CD4-positive, alpha-beta T cell treated with Interleukin-21 for 1 hour (primary cell): ENCODE data around the gene FTO.

ENCODE experiments used
- DNase-seq: peaks from one replicate; pipeline ENCODE4 v3.0.0-alpha.2; 2020

Gene FTO

DNA sequence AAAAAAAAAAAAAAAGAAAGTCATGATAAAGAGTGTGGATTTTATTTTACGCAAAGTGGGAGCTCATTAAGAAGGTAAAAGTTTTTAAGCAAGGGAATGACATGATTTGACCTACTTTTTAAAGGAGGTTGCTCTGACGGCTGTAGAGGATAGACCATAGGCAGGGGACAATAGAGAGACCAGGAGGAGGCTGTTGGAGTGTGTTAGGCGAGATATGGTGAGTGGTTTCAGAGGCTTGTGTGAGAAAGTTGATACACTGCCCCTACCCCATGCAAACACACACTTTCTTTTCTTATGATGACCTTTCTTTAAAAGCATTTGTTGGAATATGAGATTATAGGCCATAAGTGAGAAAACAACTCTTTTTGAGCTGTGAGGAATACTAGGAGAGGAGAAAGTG, 82.0 kb downstream of the FTO start:
- no peak for DNase-seq

DNA sequence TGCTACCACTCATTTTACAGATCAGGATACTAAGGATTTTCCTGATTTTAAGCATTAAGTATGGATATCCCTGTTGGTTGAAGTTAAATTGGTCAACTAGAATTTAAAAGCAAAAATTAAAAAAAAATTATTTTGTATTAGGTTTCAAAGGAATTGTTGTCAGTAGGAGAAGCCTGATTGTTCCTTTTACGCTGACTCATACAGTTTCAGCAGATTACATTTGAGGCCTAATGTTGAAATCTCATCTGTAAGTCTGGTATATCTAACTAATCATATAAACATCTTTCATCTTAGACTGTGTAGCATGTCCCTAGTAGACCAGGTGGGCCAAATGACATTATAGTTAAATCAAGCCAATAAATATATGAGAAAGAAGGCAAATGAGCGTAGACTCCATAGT, 83.5 kb downstream of the FTO start:
- no peak for DNase-seq

DNA sequence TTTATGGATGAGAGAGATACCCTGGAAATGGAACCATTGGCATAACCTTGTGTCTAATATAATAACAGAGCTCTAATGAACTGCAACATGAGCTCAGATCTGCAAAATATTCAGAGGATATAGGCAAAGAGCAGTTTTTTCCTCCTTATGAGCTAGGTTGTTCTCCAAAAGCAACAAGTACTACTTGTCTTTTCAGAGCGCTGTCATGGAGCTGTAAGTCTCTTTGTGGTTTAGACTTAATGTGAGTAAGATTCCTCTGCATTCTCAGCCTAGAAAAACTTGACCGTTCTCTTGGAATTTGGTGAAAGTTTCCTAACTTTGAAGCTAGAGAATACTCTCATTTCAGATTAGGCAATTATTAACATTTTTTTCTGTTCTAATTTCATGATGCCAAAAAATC, 85.2 kb downstream of the FTO start:
- no peak for DNase-seq

DNA sequence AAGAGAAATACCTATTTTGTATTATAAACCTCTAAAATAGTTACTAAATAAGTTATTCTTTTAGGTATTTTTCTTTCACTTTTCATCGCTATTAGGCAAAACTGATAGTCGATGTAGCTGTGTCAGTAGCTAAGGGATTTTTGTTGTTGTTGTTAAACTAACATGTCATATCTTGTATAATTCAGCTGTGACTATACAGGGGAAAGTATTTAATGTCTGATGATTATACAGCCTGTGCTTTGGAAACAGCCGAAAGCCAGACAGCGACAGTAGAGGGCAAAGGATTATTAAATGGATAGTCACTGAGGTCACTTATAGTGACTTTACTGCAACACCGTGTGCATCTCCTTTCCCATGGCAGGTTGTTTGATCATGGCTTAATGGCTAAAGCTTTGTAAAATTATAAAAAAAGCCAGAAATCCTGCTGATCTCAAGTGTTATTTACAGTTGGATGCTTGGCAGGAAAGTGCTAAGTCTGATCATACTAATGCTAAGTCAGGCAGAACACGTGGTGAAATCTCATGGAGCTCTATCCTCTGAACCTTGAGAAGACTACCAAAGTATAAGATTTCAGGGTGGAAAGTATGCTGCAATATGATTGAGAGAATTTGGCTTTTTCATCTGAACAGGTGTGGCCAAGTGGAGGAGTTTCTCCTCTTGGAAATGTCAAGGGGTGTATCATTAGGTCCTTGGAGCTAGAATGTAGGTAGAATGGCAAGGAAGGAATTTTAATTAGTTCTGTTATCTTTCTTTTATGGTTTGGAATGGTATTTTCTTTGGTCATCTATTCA, 88.4 kb downstream of the FTO start:
- no peak for DNase-seq

DNA sequence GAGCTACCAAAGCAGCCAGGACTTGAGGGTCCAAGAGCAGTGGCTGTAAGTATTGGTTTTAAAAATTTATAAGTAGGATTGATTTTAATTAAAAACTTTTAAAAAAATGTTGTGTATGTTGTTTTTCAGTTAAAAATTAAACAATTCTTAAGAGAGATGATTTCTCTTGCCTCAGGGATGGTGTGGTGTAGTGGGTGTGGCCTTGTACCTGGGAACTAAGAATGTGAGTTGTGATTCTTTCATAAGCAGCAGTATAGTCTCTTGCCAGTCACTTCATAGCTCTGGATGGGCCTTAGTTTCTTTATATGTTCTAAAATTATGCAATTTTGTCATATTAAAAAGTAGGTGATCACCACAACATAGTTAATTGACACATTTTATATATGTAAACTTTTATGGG, 99.5 kb downstream of the FTO start:
- DNase-seq, result no peak

DNA sequence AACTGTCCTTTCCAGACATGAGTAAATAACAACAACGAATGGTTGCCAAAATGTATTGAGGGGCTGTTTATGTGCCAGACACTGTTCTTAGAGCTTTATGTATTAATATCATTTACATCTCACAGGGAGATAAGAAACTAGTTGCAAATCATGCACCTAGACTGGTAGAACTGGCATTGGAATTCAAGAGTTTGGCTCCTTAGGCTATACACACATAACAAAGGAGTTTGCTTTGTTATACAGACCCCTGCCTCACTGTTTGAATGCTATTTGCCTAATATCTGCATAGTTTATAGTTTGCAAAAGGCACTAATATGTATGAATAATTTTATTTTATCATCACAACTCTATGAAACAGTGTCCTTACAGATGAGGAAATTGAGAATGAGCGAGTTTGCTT, 100.0 kb downstream of the FTO start:
- DNase-seq, result no peak

DNA sequence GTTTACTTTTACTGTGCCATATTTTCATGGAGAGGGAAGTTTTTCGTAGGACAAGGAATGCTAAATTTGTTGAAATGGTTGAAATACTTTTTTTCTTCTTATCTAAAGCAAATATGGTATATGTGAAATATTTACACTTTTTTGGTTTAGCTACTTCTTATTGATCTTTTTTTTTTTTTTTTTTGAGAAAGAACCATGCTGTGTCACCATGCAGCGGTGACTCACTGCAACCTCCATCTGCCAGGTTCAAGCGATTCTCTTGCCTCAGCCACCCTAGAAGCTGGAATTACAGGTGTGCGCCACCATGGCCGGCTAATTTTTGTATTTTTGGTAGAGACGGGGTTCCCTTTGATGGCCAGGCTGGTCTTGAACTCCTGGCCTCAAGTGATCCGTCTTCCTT, 100.5 kb downstream of the FTO start:
- no peak for DNase-seq

DNA sequence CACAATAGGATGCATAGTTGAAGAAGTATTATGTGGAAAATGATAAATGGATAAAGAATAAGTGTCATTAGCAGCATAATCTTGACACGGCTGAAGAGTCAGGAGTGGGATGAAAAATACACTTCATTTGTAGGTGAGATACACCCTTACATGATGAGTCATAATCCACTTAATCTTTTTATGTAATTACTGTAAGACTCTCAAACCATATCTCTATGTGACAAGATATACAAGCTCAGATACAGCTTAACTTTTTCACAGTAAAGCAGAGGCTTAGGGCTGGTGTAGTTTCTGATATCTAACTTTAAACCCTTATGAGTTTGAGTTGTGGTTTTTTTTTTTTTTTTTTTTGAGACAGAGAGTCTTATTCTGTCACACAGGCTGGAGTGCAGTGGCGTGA, 101.2 kb downstream of the FTO start:
- DNase-seq, result no peak

DNA sequence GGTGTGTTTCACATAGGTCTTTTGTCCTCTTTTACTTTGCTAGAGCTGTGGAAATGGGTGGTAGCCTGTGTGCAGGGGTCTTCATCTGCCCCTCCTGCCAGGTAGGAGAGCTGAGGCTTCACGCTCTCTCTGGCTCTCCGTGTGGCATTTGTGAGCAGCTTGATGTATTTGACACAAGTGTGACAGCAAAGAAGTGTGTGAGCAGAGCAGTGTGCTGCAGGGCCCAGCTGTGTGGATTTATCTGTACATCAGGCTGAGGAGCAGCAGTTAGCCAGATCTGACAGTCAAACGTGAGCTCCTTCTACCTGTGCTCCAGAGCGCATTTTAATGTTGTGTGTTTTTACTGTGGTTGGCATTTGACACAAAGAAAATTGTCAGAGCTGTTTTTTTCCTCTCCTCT, 101.8 kb downstream of the FTO start:
- DNase-seq, result no peak

DNA sequence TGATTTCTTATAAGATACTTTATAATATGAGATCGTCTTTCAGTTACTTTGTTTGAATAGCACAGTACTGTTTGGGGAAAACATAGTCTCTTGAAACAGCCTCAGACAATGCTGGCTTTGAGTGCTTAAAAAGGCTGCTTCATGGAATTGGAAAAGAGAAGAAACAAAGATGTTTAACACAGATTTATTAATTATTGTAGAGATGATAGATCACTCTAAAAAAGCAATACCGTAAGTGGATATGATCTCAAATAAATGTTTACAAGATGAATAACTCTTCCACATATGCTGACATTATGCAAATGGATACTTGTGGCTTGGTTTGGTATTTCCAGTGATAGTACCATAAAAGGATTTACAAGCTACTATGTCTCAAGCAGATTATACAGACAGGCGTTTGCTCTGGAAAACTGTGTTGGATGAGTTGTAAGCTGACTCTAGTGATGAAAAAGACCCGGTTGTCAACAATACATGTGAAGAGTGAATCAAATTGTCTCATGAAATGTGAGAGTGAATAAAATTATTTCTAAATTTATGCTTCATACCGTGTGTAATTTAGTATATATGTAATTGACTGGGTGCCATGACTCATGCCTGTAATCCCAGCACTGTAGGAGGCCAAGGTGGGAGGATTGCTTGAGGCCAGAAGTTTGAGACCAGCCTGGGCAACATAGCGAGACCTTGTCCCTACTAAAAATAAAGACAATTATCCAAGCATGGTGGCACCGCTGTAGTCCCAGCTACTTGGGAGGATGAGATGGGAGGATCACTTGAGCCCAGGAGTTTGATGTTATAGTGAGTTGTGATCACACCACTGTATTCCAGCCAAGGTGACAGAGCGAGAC, 105.4 kb downstream of the FTO start:
- no peak for DNase-seq

DNA sequence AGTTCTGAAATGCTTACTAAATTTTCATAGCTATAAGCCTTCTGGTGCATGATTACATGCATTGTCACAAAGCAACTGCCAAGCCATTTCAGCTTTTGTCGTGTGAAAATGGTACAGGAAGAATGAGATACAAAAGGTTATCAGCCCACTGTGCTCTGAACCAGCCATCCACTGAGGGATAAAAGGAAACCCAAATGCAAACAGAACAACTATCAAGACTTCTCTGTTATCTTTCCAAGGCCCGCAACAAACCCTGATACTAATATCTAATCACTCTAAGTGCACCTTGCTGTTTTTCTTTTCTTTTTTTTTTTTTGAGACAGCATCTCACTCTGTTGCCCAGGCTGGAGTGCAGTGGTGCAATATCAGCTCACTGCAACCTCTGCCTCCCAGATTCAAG, 109.0 kb downstream of the FTO start:
- DNase-seq, result no peak

DNA sequence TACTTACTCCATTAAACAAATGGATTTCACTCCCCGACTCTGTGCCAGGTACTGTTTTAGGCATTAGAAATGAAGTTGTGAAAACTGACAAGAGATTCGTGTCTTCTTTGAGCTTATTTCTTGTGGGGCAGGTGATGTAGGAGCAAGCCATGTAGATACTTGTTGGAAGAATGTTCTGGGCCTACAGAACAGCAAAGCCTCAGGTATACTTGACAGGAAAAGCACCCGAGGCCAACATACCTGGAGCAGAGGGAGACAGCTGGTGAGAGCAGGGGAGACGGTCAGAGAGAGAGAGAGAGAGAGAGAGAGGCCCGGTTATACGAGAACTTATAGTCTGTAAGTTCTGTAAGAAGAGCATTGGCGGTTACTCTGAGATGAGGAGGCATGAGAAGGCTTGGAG, 110.8 kb downstream of the FTO start:
- no peak for DNase-seq

DNA sequence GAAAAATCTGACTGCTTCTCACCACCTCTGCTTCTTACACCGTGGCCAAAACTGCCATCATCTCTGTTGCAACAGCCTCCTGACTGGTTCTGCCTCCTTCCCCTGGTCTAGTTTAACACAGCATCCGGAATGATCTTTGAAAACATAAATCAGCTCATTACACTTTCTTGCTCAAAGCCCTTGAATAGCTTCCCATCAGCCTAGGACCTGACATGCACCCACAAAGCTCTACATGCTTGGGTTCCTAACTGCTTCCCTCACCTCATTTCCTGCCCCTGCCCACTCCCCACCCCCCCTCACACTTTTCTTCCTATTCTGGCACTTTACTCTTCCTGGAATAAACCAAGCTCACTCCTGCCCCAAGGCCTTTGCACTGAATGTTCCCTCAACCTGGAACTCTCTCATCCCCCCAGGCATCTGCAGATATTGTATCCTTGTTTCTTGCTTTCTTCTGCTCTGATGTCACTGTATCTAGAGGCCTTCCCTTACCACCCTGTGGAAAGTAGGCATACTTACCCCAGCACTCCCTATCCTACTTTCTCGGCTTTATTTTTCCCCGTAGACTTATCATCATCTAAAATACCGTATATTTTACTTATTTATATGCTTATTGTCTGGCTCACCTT, 112.4 kb downstream of the FTO start:
- no peak for DNase-seq

DNA sequence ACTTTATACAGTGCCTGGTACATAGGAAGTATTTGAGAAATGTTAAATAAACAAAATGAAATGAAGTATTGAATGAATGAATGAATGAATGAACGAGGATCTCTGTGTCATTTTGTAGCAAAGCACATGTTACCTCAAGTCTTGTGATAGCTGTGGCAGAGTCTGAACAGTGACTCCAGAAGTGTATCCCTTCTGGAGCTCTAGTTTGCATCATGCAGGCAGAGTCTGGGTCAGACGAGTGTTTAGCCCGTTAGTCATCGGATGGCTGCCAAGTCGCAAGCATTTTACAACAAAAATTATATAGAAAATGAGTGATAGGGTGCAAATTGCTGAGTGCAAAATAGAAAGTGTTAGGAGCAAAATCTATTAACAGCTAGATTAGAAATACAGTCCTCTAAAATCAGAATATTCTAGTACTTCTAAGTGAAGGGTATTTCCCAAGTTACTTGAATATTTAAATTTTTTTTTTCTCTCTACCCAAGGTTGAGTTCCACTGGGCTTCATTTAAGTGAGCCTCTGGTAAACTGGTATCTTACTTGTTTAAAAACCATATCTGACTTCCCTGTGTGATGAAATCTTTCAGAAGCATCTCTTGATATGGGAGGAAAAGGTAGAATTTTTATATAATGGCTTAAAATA, 113.3 kb downstream of the FTO start:
- no peak for DNase-seq

DNA sequence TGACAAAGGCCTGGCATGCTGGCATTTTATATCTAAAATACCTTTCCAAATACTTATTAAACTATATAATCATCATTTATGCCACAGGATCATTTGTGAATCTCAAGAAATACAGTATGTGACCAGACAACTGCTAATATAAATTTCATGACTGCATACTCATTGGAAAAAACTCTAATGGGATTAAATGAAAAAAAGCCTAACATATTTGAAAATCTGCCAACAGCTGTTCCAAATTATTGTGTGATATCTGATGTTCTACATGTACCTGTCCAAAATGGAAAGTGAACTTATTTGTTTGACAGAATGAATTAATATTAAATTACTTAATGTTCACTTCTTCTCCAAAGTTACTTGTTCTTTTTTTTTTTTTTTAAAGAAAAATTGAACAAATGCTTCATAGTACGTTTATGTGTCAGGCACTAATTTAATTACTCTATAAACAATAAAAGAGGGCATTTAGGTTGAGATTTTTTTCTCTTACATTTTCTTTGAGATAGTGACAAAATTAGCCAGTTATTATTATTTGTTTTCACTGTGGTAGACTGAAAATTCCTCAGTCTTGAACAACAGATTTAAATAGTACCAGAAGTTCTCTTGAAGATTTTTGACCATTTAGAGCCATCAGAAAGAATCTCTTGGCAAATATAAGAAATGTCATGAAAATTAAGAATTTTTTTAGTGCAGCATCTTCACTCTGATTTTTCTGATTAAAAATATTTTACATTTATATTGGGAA, 114.0 kb downstream of the FTO start:
- no peak for DNase-seq

DNA sequence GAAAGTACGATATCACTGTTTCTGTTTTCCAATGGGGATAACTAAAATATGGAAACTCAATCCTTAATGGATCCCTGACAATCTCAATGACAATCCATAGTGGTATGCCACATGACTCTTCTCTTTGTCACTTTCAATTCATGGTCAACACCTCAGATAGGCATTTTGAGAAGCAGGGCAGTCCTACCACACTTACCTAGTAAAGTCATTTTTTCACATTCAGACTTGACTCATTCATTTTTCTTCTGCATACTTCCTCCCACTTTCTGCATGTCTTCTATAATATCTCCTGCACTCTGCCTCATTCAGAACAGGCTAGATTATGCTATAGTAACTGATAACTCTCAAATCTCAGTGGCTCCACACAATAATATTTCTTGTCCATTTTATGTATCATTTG, 117.5 kb downstream of the FTO start:
- no peak for DNase-seq

DNA sequence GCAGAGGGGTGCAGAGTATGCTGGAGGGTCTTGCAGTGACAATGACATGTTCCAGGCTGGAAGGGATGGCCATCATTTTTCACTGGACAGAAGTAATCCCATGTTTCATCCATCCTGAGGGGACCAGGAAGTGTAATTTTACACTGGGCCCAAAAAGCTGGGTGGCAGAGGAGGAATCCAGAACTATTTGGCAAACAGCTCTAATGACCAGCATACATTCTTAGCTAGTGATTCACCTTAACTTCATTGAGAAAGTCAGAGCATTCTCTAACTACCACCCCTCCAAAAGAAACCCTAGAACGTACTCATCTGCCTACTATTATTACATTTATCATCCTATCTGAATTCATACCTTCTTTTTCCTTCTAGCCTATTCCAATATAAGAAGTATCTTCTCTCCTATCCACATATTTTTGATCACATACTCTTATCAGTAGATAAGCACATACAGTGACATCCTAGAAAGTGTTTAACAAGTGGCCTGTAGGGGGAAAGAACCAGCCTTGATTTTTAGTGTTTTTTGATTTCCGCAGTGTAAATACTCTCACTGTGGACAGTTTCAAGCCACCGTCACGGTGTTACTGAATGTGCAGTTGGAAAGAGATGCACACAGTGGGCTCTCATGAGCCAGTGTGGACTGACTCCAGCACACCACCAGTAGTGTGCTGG, 118.1 kb downstream of the FTO start:
- DNase-seq, result no peak

DNA sequence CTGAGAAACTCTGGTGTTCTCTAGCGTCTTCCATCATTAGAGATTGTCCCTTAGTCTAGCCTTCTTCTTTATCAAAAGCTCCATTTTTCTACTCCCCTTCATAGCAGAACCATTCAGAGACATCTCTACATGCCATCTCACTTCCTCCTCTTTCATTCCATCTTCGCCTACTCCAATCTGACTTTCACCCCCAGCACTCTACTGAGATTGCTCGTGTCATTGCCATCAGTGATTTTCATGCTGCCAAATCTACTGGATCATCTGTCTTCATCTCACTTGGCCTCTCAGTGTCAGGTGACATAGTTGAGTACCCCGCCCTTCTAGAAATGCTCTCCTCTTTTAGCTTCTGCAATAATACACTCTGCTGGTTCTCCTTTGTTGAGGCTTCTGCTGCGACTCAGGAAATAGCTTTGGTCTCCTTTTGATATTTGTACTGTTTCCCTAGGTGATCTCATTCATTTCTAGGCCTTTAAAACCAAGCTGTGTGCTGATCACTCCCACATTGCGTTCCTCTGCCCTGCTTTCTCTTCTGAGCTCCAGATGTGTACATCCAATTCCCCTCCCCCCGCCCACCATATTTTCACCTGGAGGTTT, 119.1 kb downstream of the FTO start:
- peak; percentile 19 for DNase-seq

DNA sequence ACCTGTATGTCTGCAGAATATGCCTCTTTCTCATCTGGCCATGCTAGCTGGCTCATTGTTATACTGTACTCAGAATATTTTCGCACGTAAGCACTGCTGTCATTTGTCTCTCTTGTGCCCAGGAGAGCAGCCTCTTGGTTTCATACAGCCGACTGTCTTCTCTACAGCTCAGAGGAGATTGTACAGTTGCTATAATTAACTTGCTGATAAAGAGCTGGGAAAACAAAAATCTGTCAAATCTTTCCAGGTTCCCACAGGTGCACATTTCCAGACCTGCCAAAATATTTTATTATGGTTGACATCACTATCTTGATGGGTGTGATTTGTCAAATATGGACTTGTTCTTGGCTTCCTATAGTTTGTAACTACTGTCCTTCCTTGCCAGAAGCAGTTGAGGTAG, 122.7 kb downstream of the FTO start:
- DNase-seq, result no peak

DNA sequence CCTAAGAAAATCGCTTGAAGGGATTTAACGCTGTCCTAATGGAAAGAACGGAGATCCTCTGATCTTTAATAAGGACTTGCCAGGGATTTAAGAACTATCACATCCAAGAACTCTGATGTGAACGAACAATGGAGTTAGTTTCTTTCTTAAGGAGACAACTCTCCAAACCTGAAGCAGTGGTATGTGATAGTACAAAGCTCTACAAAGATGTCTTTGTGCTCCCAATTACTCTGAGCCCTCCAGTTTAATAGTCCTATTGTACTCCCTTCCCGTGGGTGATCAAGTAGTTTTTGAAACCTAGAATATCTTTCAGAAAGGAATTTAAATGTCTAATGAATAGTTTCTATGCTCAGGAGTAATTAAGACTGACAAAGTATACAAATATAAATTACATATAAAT, 123.8 kb downstream of the FTO start:
- DNase-seq, result no peak

DNA sequence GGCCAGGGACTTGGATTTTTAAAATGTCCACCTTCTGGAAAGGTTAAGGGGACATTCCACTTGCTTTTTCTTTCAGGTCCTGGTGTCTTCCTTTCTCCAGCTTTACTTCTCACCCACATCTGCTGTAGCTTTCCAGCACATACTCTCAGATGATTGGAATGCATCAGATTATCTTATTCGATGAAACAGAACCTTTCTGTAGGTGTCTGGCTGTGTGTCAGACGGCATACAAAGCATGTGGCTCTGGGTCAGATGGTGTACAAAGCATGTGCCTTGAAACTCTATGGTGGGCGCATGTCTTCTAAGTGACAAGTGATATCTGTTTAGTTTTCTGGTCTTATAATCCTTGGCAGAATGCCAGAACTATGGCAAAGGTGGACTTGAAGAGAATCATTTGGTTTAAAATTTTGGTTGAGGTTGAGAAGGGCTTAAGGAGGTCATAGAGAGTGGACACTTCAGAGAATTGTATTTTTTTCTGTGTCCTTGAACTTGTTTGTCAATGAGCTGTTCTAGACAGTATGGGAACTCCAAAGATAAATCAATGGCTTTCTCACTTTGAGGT, 125.3 kb downstream of the FTO start:
- no peak for DNase-seq
